Daoy (cell line): ENCODE results near the gene KCNAB2. TPM values are rescaled to one million over a fixed set of nuclear protein-coding genes. Genes with fewer than 3 reads are reported as not detected.

ENCODE experiments used
- DNase-seq: peaks from one replicate; pipeline ENCODE4 v3.0.0-alpha.2; 2015; ENCODE audit warnings: low read depth
- total RNA-seq: library from RNA; depleted of rRNA; stranded (reverse); fragments of >200 nt; shearing (Covaris generic); gene quantifications from 2 replicates; pipeline ENCODE4 v1.2.3, GENCODE V29; 2014; rRNA removed

The KCNAB2 gene
- total RNA-seq, 1 experiment from 2014 or later, result 8.3 TPM

- DNase-seq, result peak; percentile 82
Observed at GRCh38 chr1:6148497-6149241, 103.0 kb downstream of the KCNAB2 start.

- DNase-seq, result no peak
Observed at GRCh38 chr1:6149597-6149996, 103.9 kb downstream of the KCNAB2 start.

GRCh38 chr1:6150006-6150938 lies 104.6 kb downstream of the KCNAB2 start:
- no peak for DNase-seq

Other genes starting within 250 kb of the KCNAB2 start
- gene NPHP4, start 53.5 kb upstream of the KCNAB2 start, total RNA-seq, result 3.9 and 5.3 TPM in 2 replicates
- gene CHD5, start 134.4 kb downstream of the KCNAB2 start, total RNA-seq, result 0.27 and 0.29 TPM in 2 replicates
- gene RPL22, start 153.7 kb downstream of the KCNAB2 start, total RNA-seq, result 158 and 240 TPM in 2 replicates
- 6.2 and 11.7 TPM in 2 replicates for gene RNF207, start 160.2 kb downstream of the KCNAB2 start, total RNA-seq
- 88.7 and 106 TPM in 2 replicates for gene ICMT, start 190.1 kb downstream of the KCNAB2 start, total RNA-seq
- not detected in 2 replicates for gene HES3, start 198.3 kb downstream of the KCNAB2 start, total RNA-seq
- 3.0 and 6.3 TPM in 2 replicates for gene GPR153, start 215.2 kb downstream of the KCNAB2 start, total RNA-seq